HL-60 (cell line): ENCODE measurements around the gene ZNF804A.

Source experiments
- DNase-seq, 2 experiments: peaks; one replicate each; pipeline ENCODE4 v3.0.0-alpha.2; 2010 to 2020; ENCODE audit warnings: low read depth in 1 of 2, low spot score in 1 of 2
- H3K27ac ChIP-seq: fragments of 250-450 bp; sonication (Bioruptor Pico); replicated peaks from 2 replicates; pipeline ENCODE4 v1.5.1; 2020; ENCODE audit warnings: mild to moderate bottlenecking, moderate library complexity
- H3K27me3 ChIP-seq: fragments of 250-450 bp; sonication (Bioruptor Pico); 2 replicates; pipeline ENCODE4 v1.5.1; 2021; ENCODE audit warnings: mild to moderate bottlenecking, moderate library complexity; ENCODE audit not compliant: insufficient read depth, poor library complexity, severe bottlenecking
- H3K4me3 ChIP-seq: replicated peaks from 2 replicates; pipeline ENCODE4 v1.5.1; 2011; ENCODE audit warnings: mild to moderate bottlenecking, control low read depth, low read length; ENCODE audit not compliant: insufficient read depth
- GABPA ChIP-seq: IDR thresholded peaks from 2 replicates; pipeline ENCODE4 v1.6.1; 2012; ENCODE audit warnings: low read depth
- POLR2AphosphoS5 ChIP-seq: IDR thresholded peaks from 2 replicates; pipeline ENCODE4 v1.6.1; 2012; ENCODE audit warnings: low read depth
- SPI1 ChIP-seq: IDR thresholded peaks from 2 replicates; pipeline ENCODE4 v1.6.1; 2012; ENCODE audit warnings: low read depth, mild to moderate bottlenecking, borderline replicate concordance
- TF ChIP-seq, protein P1 (sequence below): IDR thresholded peaks from 2 replicates; pipeline ENCODE4 v1.6.1; 2012; ENCODE audit warnings: low read depth; ENCODE audit not compliant: insufficient replicate concordance
- TF ChIP-seq, protein P2 (sequence below): IDR thresholded peaks from one replicate; pipeline ENCODE4 v1.5.1; 2011; ENCODE audit warnings: low read length, control low read depth, inconsistent platforms; ENCODE audit not compliant: insufficient read depth

Gene ZNF804A

DNA sequence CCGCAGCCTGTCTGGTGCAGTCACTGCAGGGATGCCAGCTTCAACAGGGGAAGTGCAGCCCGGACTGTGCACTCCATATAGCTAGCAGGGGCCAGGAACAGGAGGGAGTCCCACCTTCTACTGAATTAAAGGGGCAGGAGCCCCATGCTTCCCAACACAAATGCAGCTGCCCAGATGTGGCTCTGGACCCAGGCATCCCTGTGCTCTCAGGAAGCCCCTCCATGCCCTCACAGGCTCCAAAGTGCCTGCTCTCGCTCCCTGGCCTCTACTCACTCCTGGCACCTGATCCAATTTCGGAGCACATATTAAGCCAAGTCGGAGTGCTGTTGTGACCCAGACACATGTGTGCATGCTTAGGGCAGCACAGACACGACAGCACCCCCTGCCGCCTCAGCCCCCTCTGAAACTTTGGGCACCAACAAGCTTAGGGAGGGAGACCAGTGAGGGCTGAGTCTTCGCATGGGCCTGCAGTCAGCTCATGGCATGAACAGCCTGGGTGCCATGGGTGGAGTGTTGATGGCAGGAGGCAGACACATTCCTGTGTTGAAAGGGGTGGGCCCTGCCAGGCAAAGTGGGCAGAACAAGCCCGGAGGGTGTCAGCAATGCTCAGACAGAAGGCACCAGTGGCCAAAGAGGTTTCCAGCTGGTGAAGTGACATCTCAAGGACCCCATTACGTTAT, 83.5 kb downstream of the ZNF804A start:
- no peak for TF ChIP-seq GABPA
- TF ChIP-seq, protein P1, sequence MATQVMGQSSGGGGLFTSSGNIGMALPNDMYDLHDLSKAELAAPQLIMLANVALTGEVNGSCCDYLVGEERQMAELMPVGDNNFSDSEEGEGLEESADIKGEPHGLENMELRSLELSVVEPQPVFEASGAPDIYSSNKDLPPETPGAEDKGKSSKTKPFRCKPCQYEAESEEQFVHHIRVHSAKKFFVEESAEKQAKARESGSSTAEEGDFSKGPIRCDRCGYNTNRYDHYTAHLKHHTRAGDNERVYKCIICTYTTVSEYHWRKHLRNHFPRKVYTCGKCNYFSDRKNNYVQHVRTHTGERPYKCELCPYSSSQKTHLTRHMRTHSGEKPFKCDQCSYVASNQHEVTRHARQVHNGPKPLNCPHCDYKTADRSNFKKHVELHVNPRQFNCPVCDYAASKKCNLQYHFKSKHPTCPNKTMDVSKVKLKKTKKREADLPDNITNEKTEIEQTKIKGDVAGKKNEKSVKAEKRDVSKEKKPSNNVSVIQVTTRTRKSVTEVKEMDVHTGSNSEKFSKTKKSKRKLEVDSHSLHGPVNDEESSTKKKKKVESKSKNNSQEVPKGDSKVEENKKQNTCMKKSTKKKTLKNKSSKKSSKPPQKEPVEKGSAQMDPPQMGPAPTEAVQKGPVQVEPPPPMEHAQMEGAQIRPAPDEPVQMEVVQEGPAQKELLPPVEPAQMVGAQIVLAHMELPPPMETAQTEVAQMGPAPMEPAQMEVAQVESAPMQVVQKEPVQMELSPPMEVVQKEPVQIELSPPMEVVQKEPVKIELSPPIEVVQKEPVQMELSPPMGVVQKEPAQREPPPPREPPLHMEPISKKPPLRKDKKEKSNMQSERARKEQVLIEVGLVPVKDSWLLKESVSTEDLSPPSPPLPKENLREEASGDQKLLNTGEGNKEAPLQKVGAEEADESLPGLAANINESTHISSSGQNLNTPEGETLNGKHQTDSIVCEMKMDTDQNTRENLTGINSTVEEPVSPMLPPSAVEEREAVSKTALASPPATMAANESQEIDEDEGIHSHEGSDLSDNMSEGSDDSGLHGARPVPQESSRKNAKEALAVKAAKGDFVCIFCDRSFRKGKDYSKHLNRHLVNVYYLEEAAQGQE = no peak
- no peak for TF ChIP-seq POLR2AphosphoS5
- TF ChIP-seq SPI1 = no peak
- TF ChIP-seq, protein P2, sequence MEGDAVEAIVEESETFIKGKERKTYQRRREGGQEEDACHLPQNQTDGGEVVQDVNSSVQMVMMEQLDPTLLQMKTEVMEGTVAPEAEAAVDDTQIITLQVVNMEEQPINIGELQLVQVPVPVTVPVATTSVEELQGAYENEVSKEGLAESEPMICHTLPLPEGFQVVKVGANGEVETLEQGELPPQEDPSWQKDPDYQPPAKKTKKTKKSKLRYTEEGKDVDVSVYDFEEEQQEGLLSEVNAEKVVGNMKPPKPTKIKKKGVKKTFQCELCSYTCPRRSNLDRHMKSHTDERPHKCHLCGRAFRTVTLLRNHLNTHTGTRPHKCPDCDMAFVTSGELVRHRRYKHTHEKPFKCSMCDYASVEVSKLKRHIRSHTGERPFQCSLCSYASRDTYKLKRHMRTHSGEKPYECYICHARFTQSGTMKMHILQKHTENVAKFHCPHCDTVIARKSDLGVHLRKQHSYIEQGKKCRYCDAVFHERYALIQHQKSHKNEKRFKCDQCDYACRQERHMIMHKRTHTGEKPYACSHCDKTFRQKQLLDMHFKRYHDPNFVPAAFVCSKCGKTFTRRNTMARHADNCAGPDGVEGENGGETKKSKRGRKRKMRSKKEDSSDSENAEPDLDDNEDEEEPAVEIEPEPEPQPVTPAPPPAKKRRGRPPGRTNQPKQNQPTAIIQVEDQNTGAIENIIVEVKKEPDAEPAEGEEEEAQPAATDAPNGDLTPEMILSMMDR = no peak
- H3K4me3 ChIP-seq = no peak overlapping the region
- H3K27me3 ChIP-seq = no peaks in the 10 kb centered on the region
- no peak for DNase-seq
- H3K27ac ChIP-seq = no peak overlapping the region

DNA sequence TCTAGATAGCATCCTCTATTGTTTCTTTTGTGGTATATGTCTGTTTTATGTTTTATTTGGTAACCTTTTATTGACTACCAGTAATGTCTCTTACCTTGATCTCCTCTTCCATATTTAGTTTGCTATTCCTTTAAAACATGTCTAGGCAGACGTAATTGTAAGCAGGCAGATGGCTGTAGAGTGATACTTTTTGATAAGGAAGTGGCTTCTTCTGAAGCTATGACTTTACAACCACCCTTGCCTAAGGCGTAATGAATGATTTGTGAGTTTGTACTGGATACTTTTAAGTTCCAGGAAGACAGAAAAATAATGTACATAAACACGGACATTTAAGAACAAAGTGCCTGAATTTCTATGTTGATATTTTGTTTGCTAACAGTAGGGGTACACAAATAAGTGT, 85.6 kb downstream of the ZNF804A start:
- TF ChIP-seq SPI1 (no peak), GABPA (no peak), POLR2AphosphoS5 (no peak)
- TF ChIP-seq, protein P1 = no peak
- TF ChIP-seq, protein P2 = no peak
- H3K4me3 ChIP-seq = no peak overlapping the region
- H3K27ac ChIP-seq = no peak overlapping the region
- no peaks in the 10 kb centered on the region for H3K27me3 ChIP-seq
- DNase-seq = no peak

DNA sequence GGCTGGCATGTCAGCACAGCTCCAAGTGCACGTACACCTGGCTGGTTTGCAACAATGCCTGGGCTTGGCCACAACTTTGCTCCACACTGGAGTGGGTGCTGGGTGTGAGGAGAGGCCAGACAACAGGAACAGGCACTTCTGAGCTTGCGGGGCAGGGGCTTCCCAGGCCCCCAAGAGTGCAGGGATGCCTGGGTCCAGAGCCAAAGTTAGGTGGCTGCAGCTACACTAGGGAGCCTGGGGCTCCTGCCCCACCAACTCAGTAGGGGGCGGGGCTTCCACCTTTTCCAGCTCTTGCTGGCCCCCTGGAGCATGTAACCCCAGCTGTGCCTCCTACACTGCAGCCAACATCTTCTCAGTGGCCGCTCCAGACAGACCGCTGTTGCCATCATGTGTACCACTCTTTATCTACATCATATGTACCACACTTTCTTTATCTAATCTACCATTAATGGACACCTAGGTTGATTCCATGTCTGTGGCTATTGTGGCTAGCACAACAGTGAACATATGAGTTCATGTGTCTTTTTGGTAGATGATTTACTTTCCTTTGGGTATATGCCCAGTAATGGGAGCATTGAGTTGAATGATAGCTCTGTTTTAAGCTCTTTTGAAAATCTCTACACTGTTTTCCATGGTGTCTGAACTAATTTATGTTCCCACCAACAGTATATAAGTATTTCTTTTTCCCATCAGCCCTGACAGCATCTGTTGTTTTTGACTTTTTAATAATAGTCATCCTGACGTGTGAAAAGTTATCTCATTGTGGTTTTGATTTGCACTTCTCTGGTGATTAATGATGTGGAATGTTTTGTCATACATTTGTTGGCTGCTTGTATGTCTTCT, 87.9 kb downstream of the ZNF804A start:
- H3K27me3 ChIP-seq = no peaks in the 10 kb centered on the region
- TF ChIP-seq, protein P2 = no peak
- TF ChIP-seq GABPA (no peak), POLR2AphosphoS5 (no peak), SPI1 (no peak)
- TF ChIP-seq, protein P1 = no peak
- DNase-seq = no peak
- no peak overlapping the region for H3K4me3 ChIP-seq
- no peak overlapping the region for H3K27ac ChIP-seq
